NCI-H2227 treated with DMSO at 0.1 percent for 48 hours (cell line): ENCODE measurements around the gene SEPTIN2.
"Not testable (repeated sequence)": the region's sequence is repeated elsewhere in the genome, so short reads cannot be mapped to it uniquely, and the experiment has no call there.

Experiments
- DNase-seq: peaks from one replicate; lab custom pipeline; 2025; lab: John Stamatoyannopoulos, UW

Gene SEPTIN2

GRCh38 chr2:241314226-241315092 lies 1.3 kb upstream of the SEPTIN2 start:
- DNase-seq = no peak

GRCh38 chr2:241315093-241315878 lies 439 bp upstream of the SEPTIN2 start, which contains the start of gene HDLBP:
HDLBP (minus strand) TSS chr2:241315672; CDS start chr2:241266869, 48,803 bp downstream.
- peak; percentile 97 for DNase-seq

- DNase-seq = no peak
Measured at GRCh38 chr2:241316825-241317224, 1.1 kb downstream of the SEPTIN2 start.

- no peak for DNase-seq
Measured at GRCh38 chr2:241317391-241317790, 1.7 kb downstream of the SEPTIN2 start.

GRCh38 chr2:241318830-241319229 lies 3.1 kb downstream of the SEPTIN2 start:
- DNase-seq = not testable (repeated sequence)

DNA sequence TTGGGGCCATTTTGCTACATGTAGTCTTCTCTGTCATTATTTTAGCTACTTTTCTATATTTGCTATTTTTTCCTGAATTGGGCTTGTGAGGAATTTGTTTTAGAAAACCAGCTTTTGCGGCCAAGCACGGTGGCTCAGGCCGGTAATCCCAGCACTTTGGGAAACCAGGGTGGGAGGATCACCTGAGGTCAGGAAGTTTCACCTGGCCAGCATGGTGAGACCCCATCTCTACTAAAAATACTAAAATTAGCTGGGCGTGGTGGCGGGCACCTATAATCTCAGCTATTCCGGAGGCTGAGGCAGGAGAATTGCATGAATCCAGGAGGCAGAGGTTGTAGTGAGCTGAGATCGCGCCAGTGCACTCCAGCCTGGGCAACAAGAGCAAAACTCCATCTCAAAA lies 4.7 kb downstream of the SEPTIN2 start:
- no peak for DNase-seq

GRCh38 chr2:241321033-241321432 lies 5.3 kb downstream of the SEPTIN2 start:
- DNase-seq = no peak

GRCh38 chr2:241321886-241322285 lies 6.2 kb downstream of the SEPTIN2 start:
- no peak for DNase-seq

GRCh38 chr2:241323778-241324177 lies 8.1 kb downstream of the SEPTIN2 start:
- DNase-seq = no peak

GRCh38 chr2:241324775-241325174 lies 9.1 kb downstream of the SEPTIN2 start:
- no peak for DNase-seq

- DNase-seq = no peak
Measured at GRCh38 chr2:241325257-241325656, 9.5 kb downstream of the SEPTIN2 start.

- DNase-seq = no peak
Measured at GRCh38 chr2:241329669-241330615, 14.2 kb downstream of the SEPTIN2 start.

- DNase-seq = no peak
Measured at GRCh38 chr2:241330616-241330981, 14.9 kb downstream of the SEPTIN2 start.

- DNase-seq = no peak
Measured at GRCh38 chr2:241334813-241335212, 19.1 kb downstream of the SEPTIN2 start.

GRCh38 chr2:241339839-241340630 lies 24.3 kb downstream of the SEPTIN2 start:
- DNase-seq = no peak

DNA sequence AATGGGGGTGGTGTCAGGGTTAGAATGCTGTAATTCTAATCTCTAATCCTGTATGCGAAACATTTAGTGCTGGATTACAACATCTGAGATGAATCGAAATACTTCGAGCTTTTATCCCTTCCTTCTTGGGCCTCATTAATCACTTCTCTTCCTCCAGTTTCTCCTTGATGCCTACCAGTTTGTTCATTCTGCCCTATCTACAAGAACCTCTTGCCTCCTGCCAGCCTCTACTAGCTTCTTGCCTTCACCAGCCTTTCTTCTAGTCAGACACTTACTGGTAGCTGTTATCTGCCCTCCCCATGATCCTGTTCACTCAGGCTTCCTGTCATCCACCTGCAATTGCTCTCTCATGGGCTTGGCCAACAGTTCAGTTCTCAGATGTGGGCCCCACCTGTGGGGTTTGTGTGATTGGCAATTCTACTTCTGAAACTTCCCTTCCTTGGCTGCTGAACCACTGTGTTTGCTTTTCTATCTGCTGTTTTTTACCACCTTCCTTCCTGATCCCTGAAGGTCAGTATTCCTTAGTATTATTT lies 25.0 kb downstream of the SEPTIN2 start:
- DNase-seq = no peak

GRCh38 chr2:241344925-241345651 lies 29.4 kb downstream of the SEPTIN2 start:
- no peak for DNase-seq

DNA sequence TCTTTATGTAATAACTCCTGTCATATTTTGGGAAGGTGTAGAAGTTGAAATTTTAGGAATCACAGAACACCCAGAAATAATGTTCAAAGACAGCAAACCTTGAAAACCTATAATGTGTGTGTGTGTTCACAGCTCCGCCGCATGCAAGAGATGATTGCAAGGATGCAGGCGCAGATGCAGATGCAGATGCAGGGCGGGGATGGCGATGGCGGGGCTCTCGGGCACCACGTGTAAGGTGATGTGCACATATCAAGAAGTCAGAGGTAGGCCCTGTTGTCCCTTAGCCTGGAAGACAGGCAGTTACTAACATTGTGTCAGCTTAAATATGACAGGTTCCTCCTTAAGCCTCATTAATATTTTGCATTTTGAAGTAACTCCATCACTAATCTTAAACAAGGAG lies 34.2 kb downstream of the SEPTIN2 start:
- DNase-seq = no peak

- DNase-seq = no peak
Measured at GRCh38 chr2:241350530-241350877, 34.8 kb downstream of the SEPTIN2 start.
